A549 (cell line): ENCODE data around the gene ASXL2. TPM values are rescaled to one million over a fixed set of nuclear protein-coding genes. Genes with fewer than 3 reads are reported as not detected.
A peak's percentile ranks its signal among the peaks of the same experiment; 100 is the strongest.
"Not testable (repeated sequence)": the region's sequence is repeated elsewhere in the genome, so short reads cannot be mapped to it uniquely, and the experiment has no call there.

Experiments
- ATAC-seq, 2 experiments: fragments of 200-7000 bp in 1 of 2; fragments of >200 bp in 1 of 2; cut with Nextera tagmentation in 1 of 2; cut with Tn5 transposase in 1 of 2; 3 replicates each; pipeline versions ENCODE4 v1.8.0 to v1.9.1; 2018 to 2020; ENCODE audit warnings: mild to moderate bottlenecking in 1 of 2, moderate library complexity in 1 of 2
- CTCF ChIA-PET: fragments of 300-600 bp; sonication (Branson Sonifier 250); formaldehyde crosslinking; extraction: SDS; loops from one replicate; lab custom pipeline; 2021; ENCODE audit warnings: antibody characterized with exemption, inconsistent platforms; lab: Yijun Ruan, JAX
- POLR2A ChIA-PET: fragments of 350-600 bp; formaldehyde crosslinking; extraction: SDS; loops from one replicate; lab custom pipeline; 2021; ENCODE audit warnings: antibody characterized with exemption, inconsistent platforms; lab: Yijun Ruan, JAX
- DNase-seq, 2 experiments: peaks; one replicate each; pipeline versions ENCODE4 v3.0.0 to v3.0.0-alpha.2; 2011 to 2016; ENCODE audit warnings: low read depth in 1 of 2, low spot score in 1 of 2
- FAIRE-seq: peaks from 2 replicates; lab custom pipeline; 2011; peaks lifted over from hg19 to GRCh38; lab: Jason Lieb, UNC
- H3K27ac ChIP-seq, 2 experiments: fragments of >200 bp; sonication (Bioruptor Twin); formaldehyde crosslinking; 3 replicates each; pipeline ENCODE4 v1.5.1; 2016 to 2017
- H3K4me1 ChIP-seq: fragments of >200 bp; sonication (Bioruptor Twin); formaldehyde crosslinking; 3 replicates; pipeline ENCODE4 v1.6.1; 2016
- H3K4me2 ChIP-seq: fragments of >200 bp; sonication (Bioruptor Twin); formaldehyde crosslinking; 3 replicates; pipeline ENCODE4 v1.6.1; 2016
- H3K4me3 ChIP-seq: fragments of >200 bp; sonication (Bioruptor Twin); formaldehyde crosslinking; 3 replicates; pipeline ENCODE4 v1.5.1; 2016
- H3K9me3 ChIP-seq: fragments of >200 bp; sonication (Bioruptor Twin); formaldehyde crosslinking; 3 replicates; pipeline ENCODE4 v1.6.1; 2016
- E2F6 ChIP-seq: IDR thresholded peaks from 2 replicates; pipeline ENCODE4 v1.6.1; 2012; ENCODE audit warnings: low read depth, borderline replicate concordance
- EHF ChIP-seq: fragments of 250-450 bp; sonication (Bioruptor Pico); IDR thresholded peaks from 2 replicates; pipeline ENCODE4 v1.5.0; 2020; ENCODE audit warnings: mild to moderate bottlenecking
- FOSL2 ChIP-seq, 2 experiments: fragments of 450-650 bp in 1 of 2; fragments of >200 bp in 1 of 2; sonication (Bioruptor Twin) in 1 of 2; formaldehyde crosslinking; IDR thresholded peaks; 2 replicates each; pipeline versions ENCODE4 v1.5.0 to v1.6.1; 2016 to 2020; ENCODE audit warnings: mild to moderate bottlenecking in 1 of 2, moderate library complexity in 1 of 2
- FOXS1 ChIP-seq: fragments of 250-450 bp; sonication (Bioruptor Pico); IDR thresholded peaks from 2 replicates; pipeline ENCODE4 v1.5.0; 2020; ENCODE audit warnings: mild to moderate bottlenecking, moderate library complexity
- JUN ChIP-seq, 2 experiments: fragments of >200 bp; sonication (Bioruptor Twin); formaldehyde crosslinking; IDR thresholded peaks; 2 replicates in 1 of 2; 3 replicates in 1 of 2; pipeline ENCODE4 v1.6.1; 2016 to 2017
- KDM5A ChIP-seq: fragments of 200-600 bp; sonication (generic); IDR thresholded peaks from 2 replicates; pipeline ENCODE4 v1.6.1; 2016; ENCODE audit warnings: antibody characterized with exemption, mild to moderate bottlenecking
- MAFK ChIP-seq: fragments of 450-650 bp; IDR thresholded peaks from 2 replicates; pipeline ENCODE4 v1.6.1; 2014; ENCODE audit not compliant: partially characterized antibody
- MAZ ChIP-seq: fragments of 150-350 bp; IDR thresholded peaks from 2 replicates; pipeline ENCODE4 v1.6.1; 2014; ENCODE audit warnings: antibody characterized with exemption, low read depth, low read length, borderline replicate concordance
- NFE2L2 ChIP-seq: fragments of 150-350 bp; conservative IDR thresholded peaks from 2 replicates; pipeline ENCODE4 v1.6.1; 2014; ENCODE audit warnings: low read length
- PBX3 ChIP-seq: IDR thresholded peaks from 2 replicates; pipeline ENCODE4 v1.6.1; 2012
- RNF2 ChIP-seq: fragments of 200-600 bp; sonication (generic); IDR thresholded peaks from 2 replicates; pipeline ENCODE4 v1.6.1; 2016; ENCODE audit warnings: low read depth, mild to moderate bottlenecking, antibody characterized with exemption, moderate library complexity, borderline replicate concordance
- SREBF2 ChIP-seq: fragments of 450-650 bp; IDR thresholded peaks from 2 replicates; pipeline ENCODE4 v1.6.1; 2014; ENCODE audit warnings: mild to moderate bottlenecking, moderate library complexity
- TFCP2L1 ChIP-seq: fragments of 250-450 bp; sonication (Bioruptor Pico); IDR thresholded peaks from 2 replicates; pipeline ENCODE4 v1.5.0; 2021; ENCODE audit warnings: mild to moderate bottlenecking
- TP53 ChIP-seq: fragments of 250-450 bp; sonication (Bioruptor Pico); IDR thresholded peaks from 2 replicates; pipeline ENCODE4 v1.5.0; 2021; ENCODE audit warnings: mild to moderate bottlenecking, moderate library complexity
- ZC3H11A ChIP-seq: fragments of 450-650 bp; IDR thresholded peaks from 2 replicates; pipeline ENCODE4 v1.6.1; 2014; ENCODE audit warnings: antibody characterized with exemption, mild to moderate bottlenecking
- whole genome bisulfite sequencing: methylation state at CpG from one replicate; pipeline ENCODE4 v1.1.6; 2017; ENCODE audit errors: missing lambda C conversion rate; 5-methylcytosine and 5-hydroxymethylcytosine counted together
- polyA plus RNA-seq, 4 experiments: library from polyadenylated mRNA; depleted of rRNA in 3 of 4; stranded (reverse); fragments of >200 nt; fragmentation: RNase III in 1 of 4; extraction: RNeasy Plus Mini Kit Qiagen cat#74134 plus additional on column Dnase treatment in 1 of 4; gene quantifications; 2 replicates in 3 of 4; 3 replicates in 1 of 4; pipeline ENCODE4 v1.2.3, GENCODE V29; 2011 to 2017
- TF ChIP-seq, protein P1 (sequence below): fragments of 250-450 bp; sonication (Bioruptor Pico); IDR thresholded peaks from 2 replicates; pipeline ENCODE4 v1.5.0; 2021; ENCODE audit warnings: mild to moderate bottlenecking, moderate library complexity, borderline replicate concordance
- TF ChIP-seq, protein P2 (sequence below): fragments of 150-350 bp; IDR thresholded peaks from 2 replicates; pipeline ENCODE4 v1.6.1; 2014; ENCODE audit warnings: low read depth, mild to moderate bottlenecking, low read length
- TF ChIP-seq, protein P3 (sequence below): fragments of 250-450 bp; sonication (Bioruptor Pico); IDR thresholded peaks from 2 replicates; pipeline ENCODE4 v1.5.0; 2020; ENCODE audit warnings: low read depth, mild to moderate bottlenecking, moderate library complexity

ASXL2 gene
- polyA plus RNA-seq, 2 of the 4 experiments (the other 2 are of a cell fraction): 10.3 to 26.4 TPM

DNA sequence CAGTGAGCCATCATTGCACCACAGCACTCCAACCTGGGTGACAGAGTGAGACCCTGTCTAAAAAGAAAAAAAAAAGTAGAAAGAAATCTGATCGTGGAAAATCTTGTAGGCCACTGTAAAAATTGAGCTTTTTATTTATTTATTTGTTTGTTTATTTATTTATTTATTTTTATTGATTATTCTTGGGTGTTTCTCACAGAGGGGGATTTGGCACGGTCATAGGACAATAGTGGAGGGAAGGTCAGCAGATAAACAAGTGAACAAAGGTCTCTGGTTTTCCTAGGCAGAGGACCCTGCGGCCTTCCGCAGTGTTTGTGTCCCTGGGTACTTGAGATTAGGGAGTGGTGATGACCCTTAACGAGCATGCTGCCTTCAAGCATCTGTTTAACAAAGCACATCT is 31.3 kb upstream of the ASXL2 start:
- CTCF ChIA-PET: interaction anchor here (0.6 to 1.4 kb wide), 2 partner anchors 11 to 57 kb away, joined by 3 to 7 read pairs; no protein-coding TSS in a partner anchor
- H3K4me2 ChIP-seq, H3K4me3 ChIP-seq, FAIRE-seq, DNase-seq, ATAC-seq, H3K9me3 ChIP-seq, POLR2A ChIA-PET, H3K27ac ChIP-seq: not testable (repeated sequence)
- 59% methylated on average over 4 of the region's 5 CpGs for WGBS
- peak; percentile 36 for TF ChIP-seq ZC3H11A
- H3K4me1 ChIP-seq: peaks cover 15% of the 10 kb centered on the region; the same call in 2 of the 3 replicates

DNA sequence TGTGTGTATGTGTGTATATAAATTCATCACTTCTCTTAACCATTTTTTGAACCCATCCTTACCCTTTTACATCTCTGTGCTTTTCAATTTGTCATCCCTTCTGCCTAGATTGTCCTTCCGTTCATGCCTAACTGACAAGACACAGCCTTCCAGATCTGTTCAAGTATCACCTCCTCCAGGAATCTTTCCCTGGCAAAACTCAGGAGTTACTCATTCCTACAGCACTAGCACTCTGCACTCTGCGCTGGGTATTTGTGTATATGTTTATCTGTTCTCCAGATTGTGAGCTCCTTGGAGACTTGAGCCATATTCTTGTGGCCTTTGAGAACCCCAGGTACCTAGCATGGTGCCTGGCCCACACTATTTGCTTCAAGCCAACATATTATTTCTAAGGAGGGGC is 26.8 kb upstream of the ASXL2 start:
- no peak for DNase-seq
- ATAC-seq: no peak
- no peak for TF ChIP-seq EHF
- TF ChIP-seq FOSL2 (IDR thresholded peaks at IDR 0.05): no peak
- TF ChIP-seq FOSL2 (CRISPR knock-in tag; IDR thresholded peaks at IDR 0.05): no peak
- TF ChIP-seq JUN (IDR thresholded peaks at IDR 0.05): no peak
- no peak for TF ChIP-seq E2F6
- TF ChIP-seq, protein P1, sequence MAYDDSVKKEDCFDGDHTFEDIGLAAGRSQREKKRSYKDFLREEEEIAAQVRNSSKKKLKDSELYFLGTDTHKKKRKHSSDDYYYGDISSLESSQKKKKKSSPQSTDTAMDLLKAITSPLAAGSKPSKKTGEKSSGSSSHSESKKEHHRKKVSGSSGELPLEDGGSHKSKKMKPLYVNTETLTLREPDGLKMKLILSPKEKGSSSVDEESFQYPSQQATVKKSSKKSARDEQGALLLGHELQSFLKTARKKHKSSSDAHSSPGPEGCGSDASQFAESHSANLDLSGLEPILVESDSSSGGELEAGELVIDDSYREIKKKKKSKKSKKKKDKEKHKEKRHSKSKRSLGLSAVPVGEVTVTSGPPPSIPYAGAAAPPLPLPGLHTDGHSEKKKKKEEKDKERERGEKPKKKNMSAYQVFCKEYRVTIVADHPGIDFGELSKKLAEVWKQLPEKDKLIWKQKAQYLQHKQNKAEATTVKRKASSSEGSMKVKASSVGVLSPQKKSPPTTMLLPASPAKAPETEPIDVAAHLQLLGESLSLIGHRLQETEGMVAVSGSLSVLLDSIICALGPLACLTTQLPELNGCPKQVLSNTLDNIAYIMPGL (CRISPR knock-in tag): no peak
- TF ChIP-seq FOXS1: no peak
- no peaks in the 10 kb centered on the region for H3K4me1 ChIP-seq
- ChIA-PET CTCF (interaction anchor here (1.3 kb wide), 1 partner anchor 280 kb away, joined by 3 read pairs; no protein-coding TSS in a partner anchor), POLR2A (no interaction called here)
- 81% methylated on average over 2 of the region's 2 CpGs for WGBS
- 0 out of 3 replicates have a peak, but pooled peaks cover 5% of the 10 kb centered on the region for H3K9me3 ChIP-seq
- H3K4me2 ChIP-seq: no peak overlapping the region
- no peak overlapping the region for H3K27ac ChIP-seq
- FAIRE-seq: no peak
- H3K4me3 ChIP-seq: no peak overlapping the region

DNA sequence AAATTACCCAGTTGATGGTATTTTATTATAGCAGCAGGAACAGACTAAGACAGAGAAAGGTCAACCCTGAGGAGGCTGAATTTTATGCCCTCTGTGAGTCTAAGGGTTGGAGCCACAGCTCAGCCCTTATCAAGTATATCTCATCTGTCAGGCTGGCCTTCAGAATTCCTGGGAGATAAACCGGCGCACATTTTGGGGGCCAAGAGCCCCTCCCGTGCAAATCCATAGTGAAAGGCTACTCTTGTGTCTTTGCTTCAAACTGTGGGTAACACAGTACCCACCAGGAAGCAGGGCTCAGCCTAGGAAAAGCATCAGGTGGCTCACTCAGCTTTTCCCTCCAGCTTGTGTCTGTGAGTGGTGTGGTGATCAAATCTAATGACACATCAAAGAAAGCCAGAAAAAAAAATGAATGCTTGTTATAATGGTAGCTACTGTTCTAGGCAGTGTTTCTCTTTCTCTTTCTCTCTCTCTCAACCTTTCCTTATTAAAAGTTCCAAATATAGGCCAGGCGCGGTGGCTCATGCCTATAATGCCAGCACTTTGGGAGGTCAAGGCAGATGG is 25.0 kb upstream of the ASXL2 start:
- no peak for DNase-seq
- Histone ChIP-seq H3K4me1 (no peaks in the 10 kb centered on the region), H3K4me3 (no peak overlapping the region), H3K27ac (no peak overlapping the region), H3K4me2 (no peak overlapping the region), H3K9me3 (0 out of 3 replicates have a peak, but pooled peaks cover 5% of the 10 kb centered on the region)
- 91% methylated on average over 5 of the region's 5 CpGs for WGBS
- no peak for FAIRE-seq
- ChIA-PET CTCF (interaction anchor here (0.6 to 1.5 kb wide), 6 partner anchors 13 to 414 kb away, joined by 3 to 5 read pairs (median 4); no protein-coding TSS in a partner anchor), POLR2A (no interaction called here)
- no peak for TF ChIP-seq FOSL2 (IDR thresholded peaks at IDR 0.05)
- no peak for TF ChIP-seq FOSL2 (CRISPR knock-in tag; IDR thresholded peaks at IDR 0.05)
- TF ChIP-seq, protein P2, sequence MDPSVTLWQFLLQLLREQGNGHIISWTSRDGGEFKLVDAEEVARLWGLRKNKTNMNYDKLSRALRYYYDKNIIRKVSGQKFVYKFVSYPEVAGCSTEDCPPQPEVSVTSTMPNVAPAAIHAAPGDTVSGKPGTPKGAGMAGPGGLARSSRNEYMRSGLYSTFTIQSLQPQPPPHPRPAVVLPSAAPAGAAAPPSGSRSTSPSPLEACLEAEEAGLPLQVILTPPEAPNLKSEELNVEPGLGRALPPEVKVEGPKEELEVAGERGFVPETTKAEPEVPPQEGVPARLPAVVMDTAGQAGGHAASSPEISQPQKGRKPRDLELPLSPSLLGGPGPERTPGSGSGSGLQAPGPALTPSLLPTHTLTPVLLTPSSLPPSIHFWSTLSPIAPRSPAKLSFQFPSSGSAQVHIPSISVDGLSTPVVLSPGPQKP: no peak
- TF ChIP-seq RNF2: no peak
- TF ChIP-seq TFCP2L1 (CRISPR knock-in tag): no peak
- no peak for TF ChIP-seq MAFK
- TF ChIP-seq, protein P3, sequence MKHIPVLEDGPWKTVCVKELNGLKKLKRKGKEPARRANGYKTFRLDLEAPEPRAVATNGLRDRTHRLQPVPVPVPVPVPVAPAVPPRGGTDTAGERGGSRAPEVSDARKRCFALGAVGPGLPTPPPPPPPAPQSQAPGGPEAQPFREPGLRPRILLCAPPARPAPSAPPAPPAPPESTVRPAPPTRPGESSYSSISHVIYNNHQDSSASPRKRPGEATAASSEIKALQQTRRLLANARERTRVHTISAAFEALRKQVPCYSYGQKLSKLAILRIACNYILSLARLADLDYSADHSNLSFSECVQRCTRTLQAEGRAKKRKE (CRISPR knock-in tag): no peak
- TF ChIP-seq NFE2L2: no peak
- TF ChIP-seq SREBF2: no peak
- TF ChIP-seq KDM5A: no peak
- TF ChIP-seq, protein P1 (CRISPR knock-in tag): no peak
- no peak for TF ChIP-seq MAZ
- TF ChIP-seq PBX3: no peak
- TF ChIP-seq TP53: no peak
- no peak for ATAC-seq
